DMS153 treated with DMSO at 0.1 percent for 48 hours (cell line): ENCODE results near the gene RPIA.
"Not testable (repeated sequence)": the region's sequence is repeated elsewhere in the genome, so short reads cannot be mapped to it uniquely, and the experiment has no call there.

Source experiments
- DNase-seq: peaks from one replicate; lab custom pipeline; 2025; ENCODE audit not compliant: unreplicated experiment; lab: John Stamatoyannopoulos, UW

The RPIA gene

GRCh38 chr2:88765889-88766481 lies 74.5 kb downstream of the RPIA start:
- DNase-seq: not testable (repeated sequence)

GRCh38 chr2:88770016-88770415 lies 78.5 kb downstream of the RPIA start:
- DNase-seq: no peak

- DNase-seq: not testable (repeated sequence)
Observed at GRCh38 chr2:88773233-88774028, 82.0 kb downstream of the RPIA start.

GRCh38 chr2:88789213-88789612 lies 97.7 kb downstream of the RPIA start:
- DNase-seq: not testable (repeated sequence)

- not testable (repeated sequence) for DNase-seq
Observed at GRCh38 chr2:88795932-88796331, 104.5 kb downstream of the RPIA start.

GRCh38 chr2:88796523-88796922 lies 105.0 kb downstream of the RPIA start:
- not testable (repeated sequence) for DNase-seq

- not testable (repeated sequence) for DNase-seq
Observed at GRCh38 chr2:88797164-88797563, 105.7 kb downstream of the RPIA start.
